ENCODE data around the gene SIRT2.

The SIRT2 gene

DNA sequence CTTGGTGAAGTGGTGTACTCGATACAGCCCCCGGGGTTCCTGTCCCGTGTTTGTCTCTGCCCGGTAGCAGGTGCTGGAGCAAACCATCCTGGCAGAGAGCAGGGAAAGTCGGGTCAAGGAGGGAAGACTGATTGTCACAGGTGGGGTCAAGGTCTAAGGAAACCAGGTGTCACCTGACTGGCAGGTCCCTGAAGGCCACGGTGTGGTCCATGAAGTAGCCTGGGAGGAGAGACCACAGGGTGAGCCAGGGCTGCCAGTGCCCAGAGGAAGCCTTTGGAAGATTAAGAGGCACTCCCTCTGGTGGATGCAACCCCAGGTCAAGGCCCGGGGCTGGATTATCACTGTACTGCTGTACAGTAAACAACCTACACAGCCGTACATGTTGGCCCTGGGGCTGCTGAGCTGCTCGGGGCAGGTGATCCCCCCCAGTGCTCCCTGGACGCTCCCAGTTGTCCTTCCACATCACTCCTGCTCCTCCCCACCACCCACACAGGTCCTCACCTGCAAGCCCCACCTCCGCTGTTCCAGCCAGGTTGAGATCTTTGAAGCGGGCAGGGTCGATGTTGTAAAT is 18.6 kb upstream of the SIRT2 start:
- no peak overlapping the region for H3K4me3 ChIP-seq (replicated peaks; ENCODE audit: insufficient read depth, low read length)
- TF ChIP-seq GABPA (IDR thresholded peaks at IDR 0.05; ENCODE audit: low read depth), result no peak
- TF ChIP-seq POLR2AphosphoS5 (IDR thresholded peaks at IDR 0.05; ENCODE audit: low read depth), result no peak
- no peak for TF ChIP-seq SPI1 (IDR thresholded peaks at IDR 0.05; ENCODE audit: borderline replicate concordance, low read depth)
- TF ChIP-seq REST (IDR thresholded peaks at IDR 0.05; ENCODE audit: insufficient replicate concordance, low read depth), result no peak
- TF ChIP-seq, protein P1, sequence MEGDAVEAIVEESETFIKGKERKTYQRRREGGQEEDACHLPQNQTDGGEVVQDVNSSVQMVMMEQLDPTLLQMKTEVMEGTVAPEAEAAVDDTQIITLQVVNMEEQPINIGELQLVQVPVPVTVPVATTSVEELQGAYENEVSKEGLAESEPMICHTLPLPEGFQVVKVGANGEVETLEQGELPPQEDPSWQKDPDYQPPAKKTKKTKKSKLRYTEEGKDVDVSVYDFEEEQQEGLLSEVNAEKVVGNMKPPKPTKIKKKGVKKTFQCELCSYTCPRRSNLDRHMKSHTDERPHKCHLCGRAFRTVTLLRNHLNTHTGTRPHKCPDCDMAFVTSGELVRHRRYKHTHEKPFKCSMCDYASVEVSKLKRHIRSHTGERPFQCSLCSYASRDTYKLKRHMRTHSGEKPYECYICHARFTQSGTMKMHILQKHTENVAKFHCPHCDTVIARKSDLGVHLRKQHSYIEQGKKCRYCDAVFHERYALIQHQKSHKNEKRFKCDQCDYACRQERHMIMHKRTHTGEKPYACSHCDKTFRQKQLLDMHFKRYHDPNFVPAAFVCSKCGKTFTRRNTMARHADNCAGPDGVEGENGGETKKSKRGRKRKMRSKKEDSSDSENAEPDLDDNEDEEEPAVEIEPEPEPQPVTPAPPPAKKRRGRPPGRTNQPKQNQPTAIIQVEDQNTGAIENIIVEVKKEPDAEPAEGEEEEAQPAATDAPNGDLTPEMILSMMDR (IDR thresholded peaks at IDR 0.05; ENCODE audit: insufficient read depth, low read length), result no peak
- peak in 1 of 2 experiments; percentile 7 for DNase-seq (ENCODE audit: low read depth in 1 of 2, low spot score in 1 of 2)
- H3K27me3 ChIP-seq (ENCODE audit: insufficient read depth, poor library complexity, severe bottlenecking), result no peaks in the 10 kb centered on the region
- H3K27ac ChIP-seq (replicated peaks), result no peak overlapping the region

- H3K27me3 ChIP-seq (ENCODE audit: insufficient read depth, poor library complexity, severe bottlenecking), result no peaks in the 10 kb centered on the region
- no peak for DNase-seq (ENCODE audit: low read depth in 1 of 2, low spot score in 1 of 2)
- TF ChIP-seq GABPA (IDR thresholded peaks at IDR 0.05; ENCODE audit: low read depth) (no peak), POLR2AphosphoS5 (IDR thresholded peaks at IDR 0.05; ENCODE audit: low read depth) (no peak)
- no peak overlapping the region for H3K4me3 ChIP-seq (replicated peaks; ENCODE audit: insufficient read depth, low read length)
- no peak overlapping the region for H3K27ac ChIP-seq (replicated peaks)
Observed at GRCh38 chr19:38917516-38917915, 18.1 kb upstream of the SIRT2 start.

GRCh38 chr19:38915329-38916321 is 16.2 kb upstream of the SIRT2 start:
- DNase-seq (ENCODE audit: low read depth in 1 of 2, low spot score in 1 of 2), result no peak
- no peak overlapping the region for H3K27ac ChIP-seq (replicated peaks)
- no peak overlapping the region for H3K4me3 ChIP-seq (replicated peaks; ENCODE audit: insufficient read depth, low read length)
- no peaks in the 10 kb centered on the region for H3K27me3 ChIP-seq (ENCODE audit: insufficient read depth, poor library complexity, severe bottlenecking)
- TF ChIP-seq REST (IDR thresholded peaks at IDR 0.05; ENCODE audit: insufficient replicate concordance, low read depth), result no peak
- TF ChIP-seq SPI1 (IDR thresholded peaks at IDR 0.05; ENCODE audit: borderline replicate concordance, low read depth), result no peak
- TF ChIP-seq GABPA (IDR thresholded peaks at IDR 0.05; ENCODE audit: low read depth), result no peak
- TF ChIP-seq, protein P1 (IDR thresholded peaks at IDR 0.05; ENCODE audit: insufficient read depth, low read length), result no peak
- TF ChIP-seq POLR2AphosphoS5 (IDR thresholded peaks at IDR 0.05; ENCODE audit: low read depth), result no peak

DNA sequence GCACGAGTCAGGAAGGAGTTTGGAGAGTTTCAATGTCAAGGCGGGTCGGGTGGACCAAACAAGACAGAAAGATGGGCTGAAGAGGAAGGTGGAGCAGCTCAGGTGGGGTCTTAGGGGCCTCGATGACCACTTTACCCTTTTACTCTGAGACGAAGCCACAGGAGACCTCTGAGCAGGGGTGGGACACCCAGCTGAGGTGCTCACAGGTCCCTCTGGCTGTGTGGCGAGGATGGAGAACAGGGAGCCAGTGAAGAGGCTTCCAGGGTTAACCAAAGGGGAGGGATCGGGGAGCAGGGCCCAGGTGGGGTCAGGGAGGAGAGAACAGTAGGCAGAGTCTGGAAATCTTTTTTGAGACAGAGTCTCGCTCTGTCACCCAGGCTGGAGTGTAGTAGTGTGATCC is 14.5 kb upstream of the SIRT2 start:
- Histone ChIP-seq H3K27me3 (ENCODE audit: insufficient read depth, poor library complexity, severe bottlenecking) (no peaks in the 10 kb centered on the region), H3K27ac (replicated peaks) (no peak overlapping the region)
- TF ChIP-seq GABPA (IDR thresholded peaks at IDR 0.05; ENCODE audit: low read depth), result no peak
- TF ChIP-seq SPI1 (IDR thresholded peaks at IDR 0.05; ENCODE audit: borderline replicate concordance, low read depth), result no peak
- TF ChIP-seq, protein P1 (IDR thresholded peaks at IDR 0.05; ENCODE audit: insufficient read depth, low read length), result no peak

More for the DNA sequence above, 14.5 kb upstream of the SIRT2 start:
- H3K4me3 ChIP-seq (replicated peaks; ENCODE audit: insufficient read depth, low read length), result no peak overlapping the region
- DNase-seq (ENCODE audit: low read depth in 1 of 2, low spot score in 1 of 2), result no peak

Measured in HL-60 (cell line).